Astrocyte (in vitro differentiated cells and primary cell): ENCODE data around the gene NELFA.

Experiments used
- CTCF ChIP-seq: IDR thresholded peaks from 2 replicates; pipeline ENCODE4 v1.5.1; 2011; ENCODE audit warnings: low read depth, mild to moderate bottlenecking, inconsistent platforms, low read length, moderate library complexity; ENCODE audit not compliant: insufficient read depth
- EZH2 ChIP-seq: IDR thresholded peaks from 2 replicates; pipeline ENCODE4 v1.6.1; 2012; ENCODE audit warnings: mild to moderate bottlenecking, low read length, inconsistent platforms; ENCODE audit not compliant: insufficient read depth

GRCh38 chr4:2009651-2010233 lies 968 bp upstream of the NELFA start:
- TF ChIP-seq CTCF (no peak), EZH2 (no peak)
